Neural cell (in vitro differentiated cells): ENCODE results near the gene RIMS1. TPM values are rescaled to one million over a fixed set of nuclear protein-coding genes. Genes with fewer than 3 reads are reported as not detected.

Experiments
- H2AFZ ChIP-seq: fragments of 200-600, 300-800 bp; sonication (generic), shearing (Covaris generic); 2 replicates; pipeline ENCODE4 v1.6.0; 2014; ENCODE audit warnings: low read depth, mild to moderate bottlenecking, antibody characterized with exemption, low read length, moderate library complexity
- H3F3A ChIP-seq: fragments of 200-600 bp; shearing (Covaris generic); 2 replicates; pipeline ENCODE4 v1.6.1; 2016; ENCODE audit warnings: mild to moderate bottlenecking, moderate library complexity, mixed read lengths, antibody characterized with exemption, low read length; ENCODE audit not compliant: insufficient read depth, poor library complexity, severe bottlenecking
- H3K27ac ChIP-seq: fragments of 200-600, 300-800 bp; sonication (generic), shearing (Covaris generic); 2 replicates; pipeline ENCODE4 v1.5.1; 2014; ENCODE audit warnings: mild to moderate bottlenecking, low read length, moderate library complexity
- H3K27me3 ChIP-seq: fragments of 300-800, 200-600 bp; sonication (generic), shearing (Covaris generic); 2 replicates; pipeline ENCODE4 v1.6.0; 2014; ENCODE audit warnings: mild to moderate bottlenecking, low read depth, low read length, moderate library complexity; ENCODE audit not compliant: insufficient read depth
- H3K36me3 ChIP-seq: fragments of 300-800, 200-600 bp; sonication (generic), shearing (Covaris generic); 2 replicates; pipeline ENCODE4 v1.5.1; 2014; ENCODE audit warnings: mild to moderate bottlenecking, antibody characterized with exemption, low read length, moderate library complexity; ENCODE audit not compliant: insufficient read depth
- H3K4me2 ChIP-seq: fragments of 300-800, 200-600 bp; sonication (generic), shearing (Covaris generic); 2 replicates; pipeline ENCODE4 v1.6.0; 2014; ENCODE audit warnings: mild to moderate bottlenecking, low read length
- H3K4me3 ChIP-seq: fragments of 300-800, 200-600 bp; sonication (generic), shearing (Covaris generic); 2 replicates; pipeline ENCODE4 v1.5.1; 2014; ENCODE audit warnings: mild to moderate bottlenecking, low read length, moderate library complexity
- H3K79me2 ChIP-seq: fragments of 200-600 bp; shearing (Covaris generic); replicated peaks from 2 replicates; pipeline ENCODE4 v1.6.0; 2014; ENCODE audit warnings: mild to moderate bottlenecking, low read length, moderate library complexity; ENCODE audit not compliant: insufficient read depth
- H3K9ac ChIP-seq: fragments of 300-800, 200-600 bp; sonication (generic), shearing (Covaris generic); 2 replicates; pipeline ENCODE4 v1.6.1; 2016; ENCODE audit warnings: mild to moderate bottlenecking, low read length, mixed read lengths
- H3K9me2 ChIP-seq: fragments of 200-600 bp; shearing (Covaris generic); 2 replicates; pipeline ENCODE4 v1.6.1; 2016; ENCODE audit warnings: mild to moderate bottlenecking, low read length, mixed read lengths; ENCODE audit not compliant: insufficient read depth
- H3K9me3 ChIP-seq: fragments of 200-600, 300-800 bp; sonication (generic), shearing (Covaris generic); 2 replicates; pipeline ENCODE4 v1.6.1; 2016; ENCODE audit warnings: mild to moderate bottlenecking, mixed run types, low read length, moderate library complexity, mixed read lengths
- H4K20me1 ChIP-seq: fragments of 200-600 bp; shearing (Covaris generic); 2 replicates; pipeline ENCODE4 v1.6.1; 2016; ENCODE audit warnings: mild to moderate bottlenecking, mixed run types; ENCODE audit not compliant: insufficient read depth
- EP300 ChIP-seq: fragments of 450-650 bp; conservative IDR thresholded peaks from 2 replicates; pipeline ENCODE4 v1.6.1; 2014; ENCODE audit warnings: antibody characterized with exemption, mild to moderate bottlenecking, moderate library complexity; ENCODE audit not compliant: poor library complexity, severe bottlenecking
- EZH2 ChIP-seq: fragments of 200-600, 300-800 bp; shearing (Covaris generic), sonication (generic); IDR thresholded peaks from 2 replicates; pipeline ENCODE4 v1.6.1; 2014; ENCODE audit warnings: antibody characterized with exemption, low read length, borderline replicate concordance, mild to moderate bottlenecking; ENCODE audit not compliant: insufficient read depth, poor library complexity, severe bottlenecking
- MXI1 ChIP-seq: fragments of 450-650 bp; conservative IDR thresholded peaks from 2 replicates; pipeline ENCODE4 v1.6.1; 2014; ENCODE audit warnings: antibody characterized with exemption, mild to moderate bottlenecking; ENCODE audit not compliant: poor library complexity, severe bottlenecking
- POLR2AphosphoS5 ChIP-seq: IDR thresholded peaks from 2 replicates; pipeline ENCODE4 v1.6.1; 2012
- RAD21 ChIP-seq: fragments of 450-650 bp; conservative IDR thresholded peaks from 2 replicates; pipeline ENCODE4 v1.6.1; 2014; ENCODE audit warnings: antibody characterized with exemption, mild to moderate bottlenecking, moderate library complexity
- SMC3 ChIP-seq: fragments of 450-650 bp; conservative IDR thresholded peaks from 2 replicates; pipeline ENCODE4 v1.6.1; 2014; ENCODE audit warnings: antibody characterized with exemption, mild to moderate bottlenecking, moderate library complexity; ENCODE audit not compliant: poor library complexity
- TAF1 ChIP-seq: IDR thresholded peaks from 2 replicates; pipeline ENCODE4 v1.6.1; 2012; ENCODE audit warnings: low read depth
- polyA plus RNA-seq: library from polyadenylated mRNA; depleted of rRNA; stranded (reverse); fragments of >200 nt; gene quantifications from 2 replicates; pipeline ENCODE4 v1.2.3, GENCODE V29; 2014
- TF ChIP-seq, protein P1 (sequence below): fragments of 450-650 bp; IDR thresholded peaks from 2 replicates; pipeline ENCODE4 v1.5.1; 2014; ENCODE audit warnings: antibody characterized with exemption, mild to moderate bottlenecking, moderate library complexity; ENCODE audit not compliant: poor library complexity, severe bottlenecking
- TF ChIP-seq, protein P2 (sequence below): IDR thresholded peaks from 2 replicates; pipeline ENCODE4 v1.6.1; 2012; ENCODE audit warnings: borderline replicate concordance

Gene RIMS1
- polyA plus RNA-seq, 1 donor from 2014 or later: 17.8 TPM

DNA sequence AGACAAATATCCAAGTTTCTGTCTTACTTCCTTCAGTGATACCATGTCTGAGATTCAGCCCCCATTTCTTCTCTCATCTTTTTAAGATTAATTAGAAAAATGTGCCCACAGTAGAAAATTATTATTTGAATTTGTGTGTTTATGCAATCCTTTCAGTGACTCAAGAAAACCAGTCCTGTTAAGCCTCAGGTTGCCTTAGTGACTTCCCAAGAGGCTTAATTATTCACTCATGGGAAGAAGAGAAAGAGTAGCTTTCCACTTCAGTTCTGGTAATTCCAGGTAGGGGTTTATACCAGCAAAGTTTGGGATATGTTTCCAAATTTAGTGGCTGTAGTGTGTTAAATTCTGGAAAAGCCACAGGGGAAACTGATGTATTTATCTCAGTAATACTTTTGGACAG is 149.1 kb downstream of the RIMS1 start:
- Histone ChIP-seq H3K9me2 (no peaks in the 10 kb centered on the region), H3K36me3 (no peaks in the 10 kb centered on the region), H3K27me3 (no peaks in the 10 kb centered on the region), H3K9ac (no peak overlapping the region), H3K4me2 (no peak overlapping the region), H4K20me1 (no peaks in the 10 kb centered on the region), H3F3A (no peaks in the 10 kb centered on the region), H3K79me2 (no peaks in the 10 kb centered on the region), H3K9me3 (no peaks in the 10 kb centered on the region), H3K27ac (no peak overlapping the region), H3K4me3 (no peak overlapping the region), H2AFZ (no peak overlapping the region)
- TF ChIP-seq SMC3 (no peak), EZH2 (no peak), POLR2AphosphoS5 (no peak), EP300 (no peak), MXI1 (no peak), TAF1 (no peak), RAD21 (no peak)
- TF ChIP-seq, protein P1, sequence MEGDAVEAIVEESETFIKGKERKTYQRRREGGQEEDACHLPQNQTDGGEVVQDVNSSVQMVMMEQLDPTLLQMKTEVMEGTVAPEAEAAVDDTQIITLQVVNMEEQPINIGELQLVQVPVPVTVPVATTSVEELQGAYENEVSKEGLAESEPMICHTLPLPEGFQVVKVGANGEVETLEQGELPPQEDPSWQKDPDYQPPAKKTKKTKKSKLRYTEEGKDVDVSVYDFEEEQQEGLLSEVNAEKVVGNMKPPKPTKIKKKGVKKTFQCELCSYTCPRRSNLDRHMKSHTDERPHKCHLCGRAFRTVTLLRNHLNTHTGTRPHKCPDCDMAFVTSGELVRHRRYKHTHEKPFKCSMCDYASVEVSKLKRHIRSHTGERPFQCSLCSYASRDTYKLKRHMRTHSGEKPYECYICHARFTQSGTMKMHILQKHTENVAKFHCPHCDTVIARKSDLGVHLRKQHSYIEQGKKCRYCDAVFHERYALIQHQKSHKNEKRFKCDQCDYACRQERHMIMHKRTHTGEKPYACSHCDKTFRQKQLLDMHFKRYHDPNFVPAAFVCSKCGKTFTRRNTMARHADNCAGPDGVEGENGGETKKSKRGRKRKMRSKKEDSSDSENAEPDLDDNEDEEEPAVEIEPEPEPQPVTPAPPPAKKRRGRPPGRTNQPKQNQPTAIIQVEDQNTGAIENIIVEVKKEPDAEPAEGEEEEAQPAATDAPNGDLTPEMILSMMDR: no peak
- TF ChIP-seq, protein P2, sequence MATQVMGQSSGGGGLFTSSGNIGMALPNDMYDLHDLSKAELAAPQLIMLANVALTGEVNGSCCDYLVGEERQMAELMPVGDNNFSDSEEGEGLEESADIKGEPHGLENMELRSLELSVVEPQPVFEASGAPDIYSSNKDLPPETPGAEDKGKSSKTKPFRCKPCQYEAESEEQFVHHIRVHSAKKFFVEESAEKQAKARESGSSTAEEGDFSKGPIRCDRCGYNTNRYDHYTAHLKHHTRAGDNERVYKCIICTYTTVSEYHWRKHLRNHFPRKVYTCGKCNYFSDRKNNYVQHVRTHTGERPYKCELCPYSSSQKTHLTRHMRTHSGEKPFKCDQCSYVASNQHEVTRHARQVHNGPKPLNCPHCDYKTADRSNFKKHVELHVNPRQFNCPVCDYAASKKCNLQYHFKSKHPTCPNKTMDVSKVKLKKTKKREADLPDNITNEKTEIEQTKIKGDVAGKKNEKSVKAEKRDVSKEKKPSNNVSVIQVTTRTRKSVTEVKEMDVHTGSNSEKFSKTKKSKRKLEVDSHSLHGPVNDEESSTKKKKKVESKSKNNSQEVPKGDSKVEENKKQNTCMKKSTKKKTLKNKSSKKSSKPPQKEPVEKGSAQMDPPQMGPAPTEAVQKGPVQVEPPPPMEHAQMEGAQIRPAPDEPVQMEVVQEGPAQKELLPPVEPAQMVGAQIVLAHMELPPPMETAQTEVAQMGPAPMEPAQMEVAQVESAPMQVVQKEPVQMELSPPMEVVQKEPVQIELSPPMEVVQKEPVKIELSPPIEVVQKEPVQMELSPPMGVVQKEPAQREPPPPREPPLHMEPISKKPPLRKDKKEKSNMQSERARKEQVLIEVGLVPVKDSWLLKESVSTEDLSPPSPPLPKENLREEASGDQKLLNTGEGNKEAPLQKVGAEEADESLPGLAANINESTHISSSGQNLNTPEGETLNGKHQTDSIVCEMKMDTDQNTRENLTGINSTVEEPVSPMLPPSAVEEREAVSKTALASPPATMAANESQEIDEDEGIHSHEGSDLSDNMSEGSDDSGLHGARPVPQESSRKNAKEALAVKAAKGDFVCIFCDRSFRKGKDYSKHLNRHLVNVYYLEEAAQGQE: no peak

DNA sequence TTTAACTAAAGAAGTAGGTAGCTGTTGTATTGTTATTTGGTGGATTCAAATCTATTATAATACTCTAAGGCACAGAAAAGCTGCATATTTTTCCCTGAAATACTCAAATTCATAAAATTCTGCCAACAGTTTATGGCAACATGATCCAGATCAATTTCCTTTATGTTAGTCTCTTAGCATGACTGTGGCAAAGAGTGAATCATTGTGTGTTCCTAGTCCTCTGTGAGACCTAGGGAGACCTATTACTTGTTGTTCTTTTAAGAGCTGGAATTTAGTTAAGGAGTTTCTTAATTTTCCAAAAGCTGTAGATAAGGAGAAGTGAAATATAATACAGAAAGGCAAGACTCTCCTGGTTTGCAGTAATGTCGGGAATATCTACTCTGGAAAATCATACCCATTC is 149.6 kb downstream of the RIMS1 start:
- Histone ChIP-seq H3K36me3 (no peaks in the 10 kb centered on the region), H3F3A (no peaks in the 10 kb centered on the region), H3K4me3 (no peak overlapping the region), H3K79me2 (no peaks in the 10 kb centered on the region), H4K20me1 (no peaks in the 10 kb centered on the region), H3K9me3 (no peaks in the 10 kb centered on the region), H3K9ac (no peak overlapping the region), H3K9me2 (no peaks in the 10 kb centered on the region), H3K27ac (no peak overlapping the region), H2AFZ (no peak overlapping the region), H3K27me3 (no peaks in the 10 kb centered on the region), H3K4me2 (no peak overlapping the region)
- TF ChIP-seq, protein P1: no peak
- TF ChIP-seq MXI1: no peak
- no peak for TF ChIP-seq RAD21
- TF ChIP-seq SMC3: no peak
- TF ChIP-seq EZH2: no peak
- TF ChIP-seq, protein P2: no peak
- TF ChIP-seq POLR2AphosphoS5: no peak
- no peak for TF ChIP-seq TAF1
- no peak for TF ChIP-seq EP300
